Caco-2 (cell line): ENCODE data around the gene RAB13. TPM values are rescaled to one million over a fixed set of nuclear protein-coding genes. Genes with fewer than 3 reads are reported as not detected.

Experiments used
- BruUV-seq: library from RNA; stranded (reverse); fragments of 400-500 nt; replicated peaks from 2 replicates; lab custom pipeline; 2021; lab: Mats Ljungman, UMichigan
- CTCF ChIA-PET: fragments of 300-600 bp; sonication (Branson Sonifier 250); formaldehyde crosslinking; loops from one replicate; lab custom pipeline; 2022; ENCODE audit warnings: antibody characterized with exemption; lab: Charles Lee
- POLR2A ChIA-PET: fragments of 300-600 bp; sonication (Branson Sonifier 250); formaldehyde crosslinking; loops from one replicate; lab custom pipeline; 2022; ENCODE audit warnings: antibody characterized with exemption; lab: Charles Lee
- DNase-seq, 2 experiments: peaks; one replicate each; pipeline versions ENCODE4 v3.0.0 to v3.0.0-alpha.2; 2020 to 2022
- H3K27me3 ChIP-seq: replicated peaks from 2 replicates; pipeline ENCODE4 v1.6.0; 2011; ENCODE audit warnings: low read length; ENCODE audit not compliant: control insufficient read depth, insufficient read depth
- H3K36me3 ChIP-seq: 2 replicates; pipeline ENCODE4 v1.5.1; 2011; ENCODE audit warnings: low read length; ENCODE audit not compliant: control insufficient read depth, insufficient read depth
- H3K4me1 ChIP-seq: fragments of 250-450 bp; sonication (Bioruptor Pico); 2 replicates; pipeline ENCODE4 v1.5.1; 2020; ENCODE audit warnings: mild to moderate bottlenecking
- H3K4me3 ChIP-seq: 2 replicates; pipeline ENCODE4 v1.5.1; 2011; ENCODE audit warnings: low read depth, mild to moderate bottlenecking, control low read depth, low read length
- H3K9me3 ChIP-seq: fragments of 250-450 bp; sonication (Bioruptor Pico); 2 replicates; pipeline ENCODE4 v1.5.1; 2020; ENCODE audit warnings: mild to moderate bottlenecking, moderate library complexity
- H3K27ac Mint-ChIP-seq: one replicate; pipeline ENCODE4 v1.8.0; 2022; ENCODE audit warnings: mixed read lengths; ENCODE audit not compliant: unreplicated experiment
- H3K27me3 Mint-ChIP-seq: one replicate; pipeline ENCODE4 v1.8.0; 2022; ENCODE audit warnings: mixed read lengths; ENCODE audit not compliant: insufficient read depth, unreplicated experiment
- H3K36me3 Mint-ChIP-seq: one replicate; pipeline ENCODE4 v1.8.0; 2022; ENCODE audit warnings: mild to moderate bottlenecking, mixed read lengths; ENCODE audit not compliant: insufficient read depth, unreplicated experiment
- H3K4me1 Mint-ChIP-seq: one replicate; pipeline ENCODE4 v1.8.0; 2022; ENCODE audit warnings: low read depth, mixed read lengths; ENCODE audit not compliant: unreplicated experiment
- H3K4me3 Mint-ChIP-seq: one replicate; pipeline ENCODE4 v1.8.0; 2022; ENCODE audit warnings: mild to moderate bottlenecking, moderate library complexity, mixed read lengths; ENCODE audit not compliant: unreplicated experiment
- H3K9me3 Mint-ChIP-seq: one replicate; pipeline ENCODE4 v1.8.0; 2022; ENCODE audit warnings: mixed read lengths; ENCODE audit not compliant: unreplicated experiment
- intact Hi-C: fragments of 100-400 bp; cut with micrococcal nuclease; formaldehyde crosslinking; loops from one replicate; pipeline ENCODE4 v1.10.0; 2022; ENCODE audit not compliant: unreplicated experiment
- total RNA-seq: library from RNA; stranded (reverse); gene quantifications from 2 replicates; pipeline ENCODE4 v1.2.3, GENCODE V29; 2022
- TF ChIP-seq, protein P1 (sequence below), 2 experiments: fragments of 200-600 bp in 1 of 2; IDR thresholded peaks; 1 replicate in 1 of 2; 2 replicates in 1 of 2; pipeline versions ENCODE4 v1.5.1 to v1.8.0; 2011 to 2022; ENCODE audit warnings: antibody characterized with exemption in 1 of 2, control low read depth in 1 of 2, inconsistent platforms in 1 of 2, low read depth in 1 of 2, low read length in 1 of 2, mild to moderate bottlenecking in 1 of 2, moderate library complexity in 1 of 2; ENCODE audit not compliant: insufficient read depth in 1 of 2, severe bottlenecking in 1 of 2, unreplicated experiment in 1 of 2

The RAB13 gene
- total RNA-seq, 1 experiment from 2014 or later = 79.3 TPM

DNA sequence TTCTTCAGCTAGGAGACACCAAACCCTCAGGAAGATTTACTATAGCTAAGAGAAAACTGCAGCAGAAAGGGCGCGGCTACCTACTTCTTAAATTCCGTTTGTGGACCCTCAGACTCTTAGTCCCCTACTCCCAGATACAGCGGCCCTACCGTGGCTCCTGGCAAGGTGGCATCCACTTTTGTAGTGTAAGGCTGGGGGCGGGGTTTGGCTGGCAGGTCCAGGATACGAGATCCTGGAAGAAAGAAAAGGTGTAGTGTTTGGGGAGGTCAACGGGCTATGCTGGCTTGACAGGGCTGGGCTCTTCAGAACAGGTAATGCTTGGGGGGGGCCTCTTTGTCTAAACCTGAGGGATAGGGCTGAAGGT is 18.2 kb downstream of the RAB13 start:
- Histone ChIP-seq H3K9me3 (no peaks in the 10 kb centered on the region), H3K36me3 (no peaks in the 10 kb centered on the region), H3K27me3 (no peaks in the 10 kb centered on the region), H3K4me3 (peak overlapping the region; percentile 47), H3K4me1 (peaks cover 9% of the 10 kb centered on the region; the same call in 1 of the 2 replicates)
- TF ChIP-seq, protein P1, sequence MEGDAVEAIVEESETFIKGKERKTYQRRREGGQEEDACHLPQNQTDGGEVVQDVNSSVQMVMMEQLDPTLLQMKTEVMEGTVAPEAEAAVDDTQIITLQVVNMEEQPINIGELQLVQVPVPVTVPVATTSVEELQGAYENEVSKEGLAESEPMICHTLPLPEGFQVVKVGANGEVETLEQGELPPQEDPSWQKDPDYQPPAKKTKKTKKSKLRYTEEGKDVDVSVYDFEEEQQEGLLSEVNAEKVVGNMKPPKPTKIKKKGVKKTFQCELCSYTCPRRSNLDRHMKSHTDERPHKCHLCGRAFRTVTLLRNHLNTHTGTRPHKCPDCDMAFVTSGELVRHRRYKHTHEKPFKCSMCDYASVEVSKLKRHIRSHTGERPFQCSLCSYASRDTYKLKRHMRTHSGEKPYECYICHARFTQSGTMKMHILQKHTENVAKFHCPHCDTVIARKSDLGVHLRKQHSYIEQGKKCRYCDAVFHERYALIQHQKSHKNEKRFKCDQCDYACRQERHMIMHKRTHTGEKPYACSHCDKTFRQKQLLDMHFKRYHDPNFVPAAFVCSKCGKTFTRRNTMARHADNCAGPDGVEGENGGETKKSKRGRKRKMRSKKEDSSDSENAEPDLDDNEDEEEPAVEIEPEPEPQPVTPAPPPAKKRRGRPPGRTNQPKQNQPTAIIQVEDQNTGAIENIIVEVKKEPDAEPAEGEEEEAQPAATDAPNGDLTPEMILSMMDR (IDR thresholded peaks at IDR 0.05; ENCODE audit: insufficient read depth in 1 of 2, low read depth in 1 of 2, low read length in 1 of 2, severe bottlenecking in 1 of 2, unreplicated experiment in 1 of 2) = no peak
- H3K4me3 Mint-ChIP-seq = peak overlapping the region; percentile 81
- H3K4me1 Mint-ChIP-seq = peaks cover 9% of the 10 kb centered on the region
- BruUV-seq = no TSS peak
- CTCF ChIA-PET = interaction anchor here (1.0 to 2.5 kb wide), 9 partner anchors 9 to 192 kb away, joined by 3 to 13 read pairs (median 4); partner anchors contain the start of genes DENND4B, JTB, RAB13 and RPS27
- intact Hi-C loops = loop anchor here (1.0 kb wide), 4 partner anchors 9 to 171 kb away; partner anchors contain the start of genes JTB and RAB13
- no peaks in the 10 kb centered on the region for H3K27me3 Mint-ChIP-seq
- peaks cover 46% of the 10 kb centered on the region for H3K36me3 Mint-ChIP-seq
- peak in 1 of 2 experiments; percentile 33 for DNase-seq
- POLR2A ChIA-PET = interaction anchor here (1.4 to 6.3 kb wide), 7 partner anchors 9 to 252 kb away, joined by 4 to 105 read pairs (median 20); partner anchors contain the start of genes CRTC2, DENND4B, GATAD2B and JTB
- H3K27ac Mint-ChIP-seq = peak overlapping the region; percentile 99
- no peaks in the 10 kb centered on the region for H3K9me3 Mint-ChIP-seq

DNA sequence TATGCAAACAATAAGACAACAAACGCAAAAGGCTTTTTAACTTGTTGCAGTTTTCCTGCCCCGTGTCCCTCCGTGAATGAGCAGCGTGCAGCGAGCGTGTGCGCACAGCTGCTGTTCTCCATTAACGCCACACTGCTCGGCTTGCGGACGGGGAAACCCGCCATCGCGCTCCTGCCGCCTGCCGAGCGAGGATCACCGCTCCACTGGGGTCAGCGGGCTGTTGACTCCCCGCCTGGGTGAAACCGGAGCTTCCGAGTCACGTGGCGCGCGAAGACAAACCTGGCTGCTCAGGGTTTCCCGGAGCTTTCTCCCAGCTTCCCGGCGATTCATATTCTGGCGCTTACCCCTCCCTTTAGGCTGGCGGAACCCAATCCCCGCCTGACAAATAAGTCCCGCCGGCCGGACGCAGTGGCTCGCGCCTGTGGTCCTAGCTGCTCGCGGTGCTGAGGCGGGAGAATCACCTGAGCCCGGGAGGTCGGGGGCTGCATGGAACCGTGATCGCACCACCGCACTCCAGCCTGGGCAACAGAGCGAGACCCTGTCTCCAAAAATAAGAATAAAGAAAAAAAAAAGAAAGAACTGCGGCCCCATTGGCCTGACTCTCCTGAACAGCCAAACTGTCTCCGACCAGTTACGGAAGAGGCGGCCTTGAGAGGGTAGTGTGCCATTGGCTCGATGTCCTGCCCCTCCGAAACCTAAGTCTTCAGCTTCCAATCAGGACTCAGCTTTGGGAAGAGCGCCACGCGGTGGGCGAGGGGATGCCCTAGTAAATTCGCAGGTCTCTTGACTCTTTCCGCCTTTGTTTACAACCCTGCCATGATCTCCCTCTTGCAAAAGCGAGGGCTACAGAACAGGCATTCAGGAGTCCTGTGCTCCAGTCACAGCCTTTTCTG is 18.8 kb downstream of the RAB13 start, which contains the start of gene CREB3L4:
Gene CREB3L4 (plus strand): TSS at position 796 of the 893 bp plus-strand sequence. CDS start 624 bp downstream, outside the sequence.
- H3K36me3 Mint-ChIP-seq = peaks cover 47% of the 10 kb centered on the region
- intact Hi-C loops = loop anchor here (1.0 kb wide), 4 partner anchors 10 to 170 kb away; partner anchors contain the start of genes JTB and RAB13

More for the DNA sequence above, 18.8 kb downstream of the RAB13 start, which contains the start of gene CREB3L4:
- Mint-ChIP-seq H3K4me1 (peaks cover 12% of the 10 kb centered on the region), H3K27me3 (no peaks in the 10 kb centered on the region), H3K9me3 (no peaks in the 10 kb centered on the region), H3K4me3 (peak within 1 kb of the TSS; percentile 81), H3K27ac (peak within 1 kb of the TSS; percentile 99)
- no TSS peak for BruUV-seq
- H3K36me3 ChIP-seq = no peaks in the 10 kb centered on the region
- ChIA-PET POLR2A (interaction anchor here (1.0 to 6.3 kb wide), 10 partner anchors 9 to 1793 kb away, joined by 4 to 105 read pairs (median 10); partner anchors contain the start of genes CRTC2, DENND4B, GATAD2B and JTB), CTCF (interaction anchor here (0.7 to 2.5 kb wide), 13 partner anchors 9 to 192 kb away, joined by 3 to 13 read pairs (median 4); partner anchors contain the start of genes CRTC2, DENND4B, JTB and RAB13)
- no peaks in the 10 kb centered on the region for H3K9me3 ChIP-seq
- peak; percentile 95 to 97 for DNase-seq
- TF ChIP-seq, protein P1 (IDR thresholded peaks at IDR 0.05; ENCODE audit: insufficient read depth in 1 of 2, low read depth in 1 of 2, low read length in 1 of 2, severe bottlenecking in 1 of 2, unreplicated experiment in 1 of 2) = peak; percentile 42 to 49
- H3K27me3 ChIP-seq = no peaks in the 10 kb centered on the region
- H3K4me1 ChIP-seq = peaks cover 9% of the 10 kb centered on the region; the same call in 1 of the 2 replicates
- H3K4me3 ChIP-seq = peak within 1 kb of the TSS; percentile 47
